ENCODE results near the gene ZDHHC7.
"Not testable (repeated sequence)": the region's sequence is repeated elsewhere in the genome, so short reads cannot be mapped to it uniquely, and the experiment has no call there.

DNA sequence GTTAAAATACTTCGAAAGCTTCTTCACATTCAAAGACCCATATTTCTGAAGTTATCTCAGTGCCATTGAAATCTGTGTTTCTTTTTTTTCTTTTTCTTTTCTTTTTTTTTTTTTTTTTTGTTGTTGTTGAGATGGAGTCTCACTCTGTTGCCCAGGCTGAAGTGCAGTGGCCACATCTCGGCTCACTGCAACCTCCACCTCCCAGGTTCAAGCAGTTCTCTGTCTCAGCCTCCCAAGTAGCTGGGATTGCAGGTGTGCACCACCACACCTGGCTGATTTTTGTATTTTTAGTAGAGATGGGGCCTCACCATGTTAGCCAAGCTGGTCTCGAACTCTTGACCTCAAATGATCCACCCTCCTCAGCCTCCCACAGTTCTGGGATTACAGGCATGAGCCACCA is 43.0 kb upstream of the ZDHHC7 start:
- TF ChIP-seq, protein P1, sequence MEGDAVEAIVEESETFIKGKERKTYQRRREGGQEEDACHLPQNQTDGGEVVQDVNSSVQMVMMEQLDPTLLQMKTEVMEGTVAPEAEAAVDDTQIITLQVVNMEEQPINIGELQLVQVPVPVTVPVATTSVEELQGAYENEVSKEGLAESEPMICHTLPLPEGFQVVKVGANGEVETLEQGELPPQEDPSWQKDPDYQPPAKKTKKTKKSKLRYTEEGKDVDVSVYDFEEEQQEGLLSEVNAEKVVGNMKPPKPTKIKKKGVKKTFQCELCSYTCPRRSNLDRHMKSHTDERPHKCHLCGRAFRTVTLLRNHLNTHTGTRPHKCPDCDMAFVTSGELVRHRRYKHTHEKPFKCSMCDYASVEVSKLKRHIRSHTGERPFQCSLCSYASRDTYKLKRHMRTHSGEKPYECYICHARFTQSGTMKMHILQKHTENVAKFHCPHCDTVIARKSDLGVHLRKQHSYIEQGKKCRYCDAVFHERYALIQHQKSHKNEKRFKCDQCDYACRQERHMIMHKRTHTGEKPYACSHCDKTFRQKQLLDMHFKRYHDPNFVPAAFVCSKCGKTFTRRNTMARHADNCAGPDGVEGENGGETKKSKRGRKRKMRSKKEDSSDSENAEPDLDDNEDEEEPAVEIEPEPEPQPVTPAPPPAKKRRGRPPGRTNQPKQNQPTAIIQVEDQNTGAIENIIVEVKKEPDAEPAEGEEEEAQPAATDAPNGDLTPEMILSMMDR (IDR thresholded peaks at IDR 0.05), result not testable (repeated sequence)
- not testable (repeated sequence) for TF ChIP-seq POLR2A (IDR thresholded peaks at IDR 0.05)

Data from thyroid gland (tissue), 4 donors.